H1 (cell line): Measurements from ENCODE around the gene SON. TPM values are rescaled to one million over a fixed set of nuclear protein-coding genes. Genes with fewer than 3 reads are reported as not detected.

Source experiments
- POLR2AphosphoS5 ChIP-seq: IDR thresholded peaks from 2 replicates; pipeline ENCODE4 v1.6.1; 2011; ENCODE audit warnings: low read depth, low read length
- polyA plus RNA-seq, 7 experiments: library from polyadenylated mRNA; depleted of rRNA in 3 of 7; stranded (reverse) in 5 of 7; unstranded in 2 of 7; fragments of >200 nt in 5 of 7; fragments of 200-250 nt in 2 of 7; gene quantifications; 1 replicate in 5 of 7; 2 replicates in 1 of 7; 4 replicates in 1 of 7; pipeline versions ENCODE4 v1.2.1 to v1.2.3, GENCODE V29; 2011 to 2013; ENCODE audit warnings: missing spikeins in 2 of 7, mixed read lengths in 2 of 7
- total RNA-seq: library from RNA; stranded (reverse); fragmentation: NEBNext Ultra II Directional; extraction: Animal tissue kit (Norgen Biotek cat#: 25700); gene quantifications from 2 replicates; pipeline ENCODE4 v1.2.1, GENCODE V29; 2021

SON gene
- total and polyA plus RNA-seq, 2 of the 8 experiments (the other 6 are each of a cell fraction or from before 2014, with no cell fraction given), result 122 to 274 TPM

DNA sequence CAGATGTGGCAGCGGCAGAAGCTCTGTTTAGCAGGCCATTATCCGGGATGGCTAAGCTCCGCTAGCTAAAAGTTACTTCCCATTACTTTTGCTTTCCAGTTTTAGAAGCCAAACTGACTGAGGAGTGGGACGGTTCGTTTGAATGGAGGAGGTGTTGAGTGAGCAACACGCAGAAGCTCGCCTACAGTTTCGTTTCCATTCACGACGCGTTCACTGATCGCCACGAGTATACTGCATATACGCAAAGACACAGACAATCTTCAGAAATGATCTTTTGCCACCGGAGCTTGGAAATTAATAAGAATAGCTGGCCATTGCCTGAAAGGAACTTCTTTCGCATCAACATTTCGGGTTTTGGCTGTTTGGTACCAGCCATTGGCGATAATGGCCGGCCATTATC, 14.6 kb downstream of the SON start (continued):
- TF ChIP-seq POLR2AphosphoS5, result no peak
